Measurements from ENCODE around the gene CMTM1.

DNA sequence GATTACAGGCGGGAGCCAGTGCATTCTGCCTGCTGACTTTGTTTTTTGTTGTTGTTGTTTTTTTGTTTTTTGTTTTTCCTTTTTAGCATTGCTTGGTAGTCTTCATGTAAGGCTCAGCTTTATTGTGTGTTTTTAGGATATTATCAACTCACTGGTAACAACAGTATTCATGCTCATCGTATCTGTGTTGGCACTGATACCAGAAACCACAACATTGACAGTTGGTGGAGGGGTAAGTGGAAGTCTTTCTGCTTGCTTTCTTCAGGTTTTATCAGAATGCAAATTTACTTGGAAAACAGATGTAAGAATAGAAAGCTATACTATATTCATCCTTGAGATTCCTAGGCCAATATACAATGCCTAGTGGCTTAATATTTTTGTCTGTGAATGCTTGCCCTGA lies 3.3 kb upstream of the CMTM1 start:
- TF ChIP-seq, protein P1, sequence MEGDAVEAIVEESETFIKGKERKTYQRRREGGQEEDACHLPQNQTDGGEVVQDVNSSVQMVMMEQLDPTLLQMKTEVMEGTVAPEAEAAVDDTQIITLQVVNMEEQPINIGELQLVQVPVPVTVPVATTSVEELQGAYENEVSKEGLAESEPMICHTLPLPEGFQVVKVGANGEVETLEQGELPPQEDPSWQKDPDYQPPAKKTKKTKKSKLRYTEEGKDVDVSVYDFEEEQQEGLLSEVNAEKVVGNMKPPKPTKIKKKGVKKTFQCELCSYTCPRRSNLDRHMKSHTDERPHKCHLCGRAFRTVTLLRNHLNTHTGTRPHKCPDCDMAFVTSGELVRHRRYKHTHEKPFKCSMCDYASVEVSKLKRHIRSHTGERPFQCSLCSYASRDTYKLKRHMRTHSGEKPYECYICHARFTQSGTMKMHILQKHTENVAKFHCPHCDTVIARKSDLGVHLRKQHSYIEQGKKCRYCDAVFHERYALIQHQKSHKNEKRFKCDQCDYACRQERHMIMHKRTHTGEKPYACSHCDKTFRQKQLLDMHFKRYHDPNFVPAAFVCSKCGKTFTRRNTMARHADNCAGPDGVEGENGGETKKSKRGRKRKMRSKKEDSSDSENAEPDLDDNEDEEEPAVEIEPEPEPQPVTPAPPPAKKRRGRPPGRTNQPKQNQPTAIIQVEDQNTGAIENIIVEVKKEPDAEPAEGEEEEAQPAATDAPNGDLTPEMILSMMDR (conservative IDR thresholded peaks at IDR 0.05), result no peak
- no peak for TF ChIP-seq EZH2 (IDR thresholded peaks at IDR 0.05; ENCODE audit: low read depth)
